GM13977 (cell line): ENCODE data around the gene HBS1L.

Experiments
- DNase-seq: peaks from one replicate; pipeline ENCODE4 v3.0.0; 2012; ENCODE audit warnings: low spot score
- CTCF ChIP-seq: IDR thresholded peaks from 2 replicates; pipeline ENCODE4 v1.5.1; 2012; ENCODE audit warnings: mild to moderate bottlenecking, control low read depth; ENCODE audit not compliant: insufficient read depth; ENCODE audit errors: extremely low read depth, missing control alignments
- in situ Hi-C: fragments of 300-500 bp; cut with MboI; formaldehyde crosslinking; loops from one replicate; pipeline ENCODE4 v1.12.0; 2022; ENCODE audit warnings: low sequenced_read_pairs, low pct_unique_long_range_greater_than_20kb, mixed read lengths, inconsistent platforms; ENCODE audit not compliant: unreplicated experiment

HBS1L gene

GRCh38 chr6:134910593-134910935 is 144.1 kb downstream of the HBS1L start:
- no peak for DNase-seq

More at GRCh38 chr6:134910593-134910935, 144.1 kb downstream of the HBS1L start:
- in situ Hi-C loops = no loop called here
- no peak for TF ChIP-seq CTCF
